Measurements from ENCODE around the gene AP1M1. TPM values are rescaled to one million over a fixed set of nuclear protein-coding genes. Genes with fewer than 3 reads are reported as not detected.
"Not testable (repeated sequence)": the region's sequence is repeated elsewhere in the genome, so short reads cannot be mapped to it uniquely, and the experiment has no call there.

The AP1M1 gene
- total RNA-seq, 1 donor from 2014 or later: 23.4 TPM

DNA sequence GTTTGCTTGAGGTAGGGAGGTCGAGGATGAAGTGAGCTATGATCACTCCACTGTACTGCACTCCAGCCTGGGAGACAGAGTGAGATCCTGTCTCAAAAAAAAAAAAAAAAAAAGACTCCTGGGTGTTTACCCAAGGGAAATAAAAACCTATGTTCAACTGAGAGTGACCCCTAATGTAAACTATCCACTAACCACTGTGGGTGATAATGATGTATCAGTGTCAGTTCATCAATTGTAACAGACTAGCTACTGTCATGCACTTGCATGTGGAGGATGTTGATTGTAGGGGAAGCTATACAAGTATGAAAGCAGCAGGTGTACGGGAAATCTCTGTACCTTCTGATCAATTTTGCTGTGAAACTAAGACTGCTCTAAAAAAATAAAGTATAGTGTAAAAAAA lies 21.8 kb upstream of the AP1M1 start:
- DNase-seq (ENCODE audit: low read depth): no peak
- no peaks in the 10 kb centered on the region for H3K27me3 ChIP-seq (ENCODE audit: control insufficient read depth, insufficient read depth, low read length)
- TF ChIP-seq, protein P1, sequence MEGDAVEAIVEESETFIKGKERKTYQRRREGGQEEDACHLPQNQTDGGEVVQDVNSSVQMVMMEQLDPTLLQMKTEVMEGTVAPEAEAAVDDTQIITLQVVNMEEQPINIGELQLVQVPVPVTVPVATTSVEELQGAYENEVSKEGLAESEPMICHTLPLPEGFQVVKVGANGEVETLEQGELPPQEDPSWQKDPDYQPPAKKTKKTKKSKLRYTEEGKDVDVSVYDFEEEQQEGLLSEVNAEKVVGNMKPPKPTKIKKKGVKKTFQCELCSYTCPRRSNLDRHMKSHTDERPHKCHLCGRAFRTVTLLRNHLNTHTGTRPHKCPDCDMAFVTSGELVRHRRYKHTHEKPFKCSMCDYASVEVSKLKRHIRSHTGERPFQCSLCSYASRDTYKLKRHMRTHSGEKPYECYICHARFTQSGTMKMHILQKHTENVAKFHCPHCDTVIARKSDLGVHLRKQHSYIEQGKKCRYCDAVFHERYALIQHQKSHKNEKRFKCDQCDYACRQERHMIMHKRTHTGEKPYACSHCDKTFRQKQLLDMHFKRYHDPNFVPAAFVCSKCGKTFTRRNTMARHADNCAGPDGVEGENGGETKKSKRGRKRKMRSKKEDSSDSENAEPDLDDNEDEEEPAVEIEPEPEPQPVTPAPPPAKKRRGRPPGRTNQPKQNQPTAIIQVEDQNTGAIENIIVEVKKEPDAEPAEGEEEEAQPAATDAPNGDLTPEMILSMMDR (IDR thresholded peaks at IDR 0.05; ENCODE audit: insufficient read depth, low read length, severe bottlenecking): no peak
- no peak overlapping the region for H3K4me3 ChIP-seq (ENCODE audit: low read depth, low read length)
- no peaks in the 10 kb centered on the region for H3K36me3 ChIP-seq (ENCODE audit: control insufficient read depth, insufficient read depth, low read length)
- no peak for FAIRE-seq

DNA sequence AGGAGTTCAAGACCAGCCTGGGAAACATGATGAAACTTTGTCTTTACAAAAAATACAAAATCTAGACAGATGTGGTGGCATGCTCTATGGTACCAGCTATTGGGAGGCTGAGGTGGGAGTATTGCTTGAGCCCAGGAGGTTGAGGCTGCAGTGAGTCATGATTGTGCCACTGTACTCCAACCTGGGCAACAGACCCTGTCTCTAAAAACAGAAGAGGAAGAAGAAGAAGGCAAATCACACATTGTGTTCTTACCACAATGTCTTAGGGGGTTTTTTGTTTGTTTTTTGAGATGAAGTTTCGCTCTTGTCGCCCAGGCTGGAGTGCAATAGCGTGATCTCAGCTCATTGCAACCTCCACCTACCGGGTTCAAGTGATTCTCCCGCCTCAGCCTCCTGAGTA lies 18.8 kb upstream of the AP1M1 start:
- FAIRE-seq; DNase-seq (ENCODE audit: low read depth); H3K27me3 ChIP-seq (ENCODE audit: control insufficient read depth, insufficient read depth, low read length); H3K4me3 ChIP-seq (ENCODE audit: low read depth, low read length); H3K36me3 ChIP-seq (ENCODE audit: control insufficient read depth, insufficient read depth, low read length): not testable (repeated sequence)

DNA sequence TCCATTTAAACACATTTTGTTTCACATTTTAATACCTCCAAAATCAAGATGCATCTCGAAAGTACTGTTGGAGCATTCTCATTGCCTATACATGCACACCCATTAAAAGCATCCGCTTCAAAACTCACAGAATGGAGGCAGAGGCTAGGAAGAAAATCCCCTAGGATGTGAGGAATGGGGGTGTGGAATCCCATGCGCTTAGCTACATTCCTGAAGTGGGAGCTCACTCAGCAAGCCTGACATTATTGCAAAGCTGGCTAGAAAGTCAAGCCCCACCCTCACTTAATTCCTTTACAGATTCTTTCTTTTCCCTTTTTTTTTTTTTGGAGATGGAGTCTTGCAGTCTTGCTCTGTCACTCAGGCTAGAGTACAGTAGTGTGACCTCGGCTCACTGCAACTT lies 17.1 kb upstream of the AP1M1 start:
- peak; percentile 63 for DNase-seq (ENCODE audit: low read depth)
- FAIRE-seq: no peak
- H3K36me3 ChIP-seq (ENCODE audit: control insufficient read depth, insufficient read depth, low read length): no peaks in the 10 kb centered on the region
- no peaks in the 10 kb centered on the region for H3K27me3 ChIP-seq (ENCODE audit: control insufficient read depth, insufficient read depth, low read length)
- TF ChIP-seq, protein P1 (IDR thresholded peaks at IDR 0.05; ENCODE audit: insufficient read depth, low read length, severe bottlenecking): no peak
- H3K4me3 ChIP-seq (ENCODE audit: low read depth, low read length): no peak overlapping the region

DNA sequence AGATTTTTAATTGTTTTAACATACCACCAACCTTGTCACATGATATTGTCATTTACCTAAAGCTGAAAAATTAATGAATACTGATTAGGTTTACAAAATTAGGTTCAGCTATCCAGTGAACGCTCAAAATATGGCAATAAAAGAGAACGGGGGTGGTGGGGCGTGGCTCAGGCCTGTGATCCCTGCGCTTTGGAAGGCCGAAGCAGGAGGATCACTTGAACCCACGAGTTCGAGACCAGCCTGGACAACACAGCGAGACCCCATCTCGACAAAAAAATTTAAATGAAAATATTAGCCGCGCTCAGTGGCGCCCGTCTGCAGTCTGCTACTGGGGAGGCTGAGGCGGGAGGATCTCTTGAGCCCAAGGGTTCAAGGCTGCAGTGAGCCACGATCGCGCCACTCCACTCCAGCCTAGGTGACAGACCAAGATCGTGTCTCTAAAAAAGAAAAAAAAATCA lies 13.0 kb upstream of the AP1M1 start:
- TF ChIP-seq, protein P1 (IDR thresholded peaks at IDR 0.05; ENCODE audit: insufficient read depth, low read length, severe bottlenecking): no peak
- peaks cover 8% of the 10 kb centered on the region for H3K36me3 ChIP-seq (ENCODE audit: control insufficient read depth, insufficient read depth, low read length)
- DNase-seq (ENCODE audit: low read depth): no peak
- no peaks in the 10 kb centered on the region for H3K27me3 ChIP-seq (ENCODE audit: control insufficient read depth, insufficient read depth, low read length)
- H3K4me3 ChIP-seq (ENCODE audit: low read depth, low read length): peak overlapping the region; percentile 98
- FAIRE-seq: no peak

DNA sequence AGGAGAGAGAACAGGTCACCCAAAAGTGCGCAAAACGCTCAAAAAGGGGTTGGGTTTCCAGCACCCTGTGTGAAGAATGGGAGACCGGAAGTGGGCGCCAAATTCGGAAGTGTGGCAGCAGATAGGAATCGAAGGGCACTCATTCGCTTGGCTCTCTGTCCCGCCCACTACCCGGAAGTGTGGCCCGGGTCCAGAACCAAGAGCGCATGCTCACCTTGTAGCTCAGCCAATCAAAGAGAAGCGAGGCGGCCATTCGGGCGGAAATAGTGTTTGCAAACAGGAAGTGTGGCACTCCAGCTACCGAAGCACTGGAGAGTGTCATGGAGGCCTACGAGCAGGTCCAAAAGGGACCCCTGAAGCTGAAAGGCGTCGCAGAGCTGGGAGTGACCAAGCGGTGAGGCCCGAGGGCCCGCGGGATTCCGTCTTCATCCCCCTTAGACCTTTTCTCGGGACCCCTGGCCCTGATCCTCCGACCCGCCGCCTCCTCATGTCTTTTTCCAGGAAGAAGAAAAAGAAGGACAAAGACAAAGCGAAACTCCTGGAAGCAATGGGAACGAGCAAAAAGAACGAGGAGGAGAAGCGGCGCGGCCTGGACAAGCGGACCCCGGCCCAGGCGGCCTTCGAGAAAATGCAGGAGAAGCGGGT lies 12.5 kb upstream of the AP1M1 start, which contains the start of gene FAM32A:
Gene FAM32A (plus strand): TSS at position 288 of the 645 bp plus-strand sequence. CDS start 33 bp downstream, at position 321.
- TF ChIP-seq, protein P1 (IDR thresholded peaks at IDR 0.05; ENCODE audit: insufficient read depth, low read length, severe bottlenecking): peak; percentile 23
- Histone ChIP-seq H3K27me3 (ENCODE audit: control insufficient read depth, insufficient read depth, low read length) (no peaks in the 10 kb centered on the region), H3K4me3 (ENCODE audit: low read depth, low read length) (peak within 1 kb of the TSS; percentile 98), H3K36me3 (ENCODE audit: control insufficient read depth, insufficient read depth, low read length) (peaks cover 10% of the 10 kb centered on the region)
- DNase-seq (ENCODE audit: low read depth): peak; percentile 96
- FAIRE-seq: peak; percentile 76

DNA sequence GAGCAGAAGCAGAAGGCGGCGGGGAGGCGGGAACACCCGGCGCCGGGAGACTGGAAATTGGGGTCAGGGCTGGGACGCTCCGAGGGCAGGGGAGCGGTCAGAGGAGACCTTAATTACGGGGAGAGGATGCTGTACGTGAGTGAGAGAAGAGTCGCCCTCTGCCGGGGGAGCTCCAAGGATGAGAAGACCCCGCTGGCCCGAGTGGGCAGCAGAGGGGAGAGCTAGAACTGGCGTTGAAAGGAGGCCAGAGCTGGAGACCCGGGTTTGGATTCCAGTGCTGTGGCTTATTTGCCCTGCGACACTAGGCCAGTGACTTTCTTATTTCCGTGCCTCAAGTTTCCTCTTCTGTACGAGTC lies 12.0 kb upstream of the AP1M1 start:
- Histone ChIP-seq H3K36me3 (ENCODE audit: control insufficient read depth, insufficient read depth, low read length) (peaks cover 14% of the 10 kb centered on the region), H3K4me3 (ENCODE audit: low read depth, low read length) (peak overlapping the region; percentile 98), H3K27me3 (ENCODE audit: control insufficient read depth, insufficient read depth, low read length) (no peaks in the 10 kb centered on the region)
- DNase-seq (ENCODE audit: low read depth) (peak; percentile 20), FAIRE-seq (no peak)
- TF ChIP-seq, protein P1 (IDR thresholded peaks at IDR 0.05; ENCODE audit: insufficient read depth, low read length, severe bottlenecking): peak; percentile 61
